ENCODE data around the gene P2RY14. TPM values are rescaled to one million over a fixed set of nuclear protein-coding genes. Genes with fewer than 3 reads are reported as not detected.

P2RY14 gene
- total RNA-seq, 2 donors from 2014 or later, result not detected

GRCh38 chr3:151230646-151231045 is 47.7 kb downstream of the P2RY14 start:
- Mint-ChIP-seq H3K9me3 (no peaks in the 10 kb centered on the region), H3K36me3 (ENCODE audit: low read depth) (peaks cover 8% of the 10 kb centered on the region), H3K27me3 (ENCODE audit: insufficient read depth) (no peaks in the 10 kb centered on the region), H3K27ac (peak overlapping the region; percentile 5), H3K4me3 (no peak overlapping the region), H3K4me1 (peaks cover 30% of the 10 kb centered on the region)
- H3K4me3 ChIP-seq (ENCODE audit: low read length), result no peak overlapping the region
- WGBS, 2 experiments (ENCODE audit: insufficient coverage in 1 of 2, insufficient read length in 1 of 2), result 75 to 80% methylated on average over 3 of the region's 4 CpGs
- H3K9me3 ChIP-seq (ENCODE audit: control insufficient read depth, low read length), result peaks cover 3% of the 10 kb centered on the region
- no peaks in the 10 kb centered on the region for H3K27me3 ChIP-seq (ENCODE audit: control insufficient read depth, insufficient read depth, low read length, poor library complexity, severe bottlenecking)
- TF ChIP-seq CTCF (conservative IDR thresholded peaks at IDR 0.05), result no peak
- H3K36me3 ChIP-seq (ENCODE audit: control insufficient read depth, insufficient read depth, low read length), result no peaks in the 10 kb centered on the region
- no peak overlapping the region for H3K9ac ChIP-seq (ENCODE audit: extremely low read depth, low read length, poor library complexity, severe bottlenecking)
- no peak overlapping the region for H3K27ac ChIP-seq (ENCODE audit: low read depth, low read length)
- DNase-seq, result no peak
- peaks cover 5% of the 10 kb centered on the region for H3K4me1 ChIP-seq (ENCODE audit: control insufficient read depth, insufficient read depth, low read length)

- no peak overlapping the region for H3K9ac ChIP-seq (ENCODE audit: extremely low read depth, low read length, poor library complexity, severe bottlenecking)
- Mint-ChIP-seq H3K9me3 (no peaks in the 10 kb centered on the region), H3K4me1 (peaks cover 34% of the 10 kb centered on the region), H3K27ac (peak overlapping the region; percentile 29), H3K36me3 (ENCODE audit: low read depth) (peaks cover 8% of the 10 kb centered on the region), H3K4me3 (no peak overlapping the region), H3K27me3 (ENCODE audit: insufficient read depth) (no peaks in the 10 kb centered on the region)
- no peak for TF ChIP-seq CTCF (conservative IDR thresholded peaks at IDR 0.05)
- WGBS, 2 experiments (ENCODE audit: insufficient coverage in 1 of 2, insufficient read length in 1 of 2), result 76 to 100% methylated on average over 1 of the region's 1 CpG
- H3K36me3 ChIP-seq (ENCODE audit: control insufficient read depth, insufficient read depth, low read length), result no peaks in the 10 kb centered on the region
- no peak for DNase-seq
- H3K27me3 ChIP-seq (ENCODE audit: control insufficient read depth, insufficient read depth, low read length, poor library complexity, severe bottlenecking), result no peaks in the 10 kb centered on the region
- H3K27ac ChIP-seq (ENCODE audit: low read depth, low read length), result no peak overlapping the region
- H3K4me3 ChIP-seq (ENCODE audit: low read length), result no peak overlapping the region
- peaks cover 3% of the 10 kb centered on the region for H3K9me3 ChIP-seq (ENCODE audit: control insufficient read depth, low read length)
- H3K4me1 ChIP-seq (ENCODE audit: control insufficient read depth, insufficient read depth, low read length), result peaks cover 5% of the 10 kb centered on the region
Measured at GRCh38 chr3:151228666-151229040, 49.7 kb downstream of the P2RY14 start.

- Mint-ChIP-seq H3K4me1 (peaks cover 34% of the 10 kb centered on the region), H3K27me3 (ENCODE audit: insufficient read depth) (no peaks in the 10 kb centered on the region), H3K4me3 (no peak overlapping the region), H3K36me3 (ENCODE audit: low read depth) (peaks cover 8% of the 10 kb centered on the region), H3K27ac (peak overlapping the region; percentile 29), H3K9me3 (no peaks in the 10 kb centered on the region)
- no peak overlapping the region for H3K9ac ChIP-seq (ENCODE audit: extremely low read depth, low read length, poor library complexity, severe bottlenecking)
- peaks cover 3% of the 10 kb centered on the region for H3K9me3 ChIP-seq (ENCODE audit: control insufficient read depth, low read length)
- H3K4me3 ChIP-seq (ENCODE audit: low read length), result no peak overlapping the region
- H3K27ac ChIP-seq (ENCODE audit: low read depth, low read length), result no peak overlapping the region
- peaks cover 5% of the 10 kb centered on the region for H3K4me1 ChIP-seq (ENCODE audit: control insufficient read depth, insufficient read depth, low read length)
- H3K36me3 ChIP-seq (ENCODE audit: control insufficient read depth, insufficient read depth, low read length), result no peaks in the 10 kb centered on the region
- peak; percentile 93 for DNase-seq
- peak; percentile 95 for TF ChIP-seq CTCF (conservative IDR thresholded peaks at IDR 0.05)
- H3K27me3 ChIP-seq (ENCODE audit: control insufficient read depth, insufficient read depth, low read length, poor library complexity, severe bottlenecking), result no peaks in the 10 kb centered on the region
- WGBS, 2 experiments (ENCODE audit: insufficient coverage in 1 of 2, insufficient read length in 1 of 2), result 47 to 83% methylated on average over 3 to 9 of the region's 9 CpGs
Measured at GRCh38 chr3:151227807-151228665, 50.3 kb downstream of the P2RY14 start.

Measured in endodermal cell (in vitro differentiated cells).